Neural progenitor cell (in vitro differentiated cells): Measurements from ENCODE around the gene STAT4.

ENCODE experiments used
- CTCF ChIP-seq: fragments of 200-600 bp; sonication (generic); IDR thresholded peaks from 2 replicates; pipeline ENCODE4 v1.5.1; 2017; ENCODE audit warnings: antibody characterized with exemption, mild to moderate bottlenecking
- EZH2 ChIP-seq: fragments of 200-600 bp; sonication (generic); IDR thresholded peaks from 2 replicates; pipeline ENCODE4 v1.6.1; 2017; ENCODE audit warnings: antibody characterized with exemption, mild to moderate bottlenecking, moderate library complexity
- EZH2phosphoT487 ChIP-seq: fragments of 200-600 bp; sonication (generic); IDR thresholded peaks from 2 replicates; pipeline ENCODE4 v1.6.1; 2017; ENCODE audit warnings: antibody characterized with exemption

- no peak for TF ChIP-seq CTCF
- TF ChIP-seq EZH2 = no peak
- TF ChIP-seq EZH2phosphoT487 = no peak
These were observed 63.5 kb downstream of the STAT4 start for GRCh38 chr2:191087311-191087710.
